SW480 (cell line): ENCODE measurements around the gene POLR2A.
"Not testable (repeated sequence)": the region's sequence is repeated elsewhere in the genome, so short reads cannot be mapped to it uniquely, and the experiment has no call there.

ENCODE experiments used
- DNase-seq: peaks from one replicate; pipeline ENCODE4 v3.0.0-alpha.2; 2016; ENCODE audit warnings: low spot score

The POLR2A gene

GRCh38 chr17:7460850-7461660 is 23.1 kb upstream of the POLR2A start:
- no peak for DNase-seq

- no peak for DNase-seq
Observed at GRCh38 chr17:7462474-7463371, 21.4 kb upstream of the POLR2A start.

- DNase-seq, result no peak
Observed at GRCh38 chr17:7463372-7463846, 20.8 kb upstream of the POLR2A start.

- no peak for DNase-seq
Observed at GRCh38 chr17:7464081-7464480, 20.1 kb upstream of the POLR2A start.

- no peak for DNase-seq
Observed at GRCh38 chr17:7465597-7466275, 18.4 kb upstream of the POLR2A start.

GRCh38 chr17:7466318-7466638 is 17.9 kb upstream of the POLR2A start:
- DNase-seq, result no peak

GRCh38 chr17:7466639-7467341 is 17.4 kb upstream of the POLR2A start:
- no peak for DNase-seq

- DNase-seq, result no peak
Observed at GRCh38 chr17:7467498-7467897, 16.7 kb upstream of the POLR2A start.

GRCh38 chr17:7468290-7468689 is 15.9 kb upstream of the POLR2A start:
- DNase-seq, result no peak

GRCh38 chr17:7468804-7469389 is 15.3 kb upstream of the POLR2A start:
- no peak for DNase-seq

- DNase-seq, result not testable (repeated sequence)
Observed at GRCh38 chr17:7469843-7470242, 14.3 kb upstream of the POLR2A start.

- DNase-seq, result not testable (repeated sequence)
Observed at GRCh38 chr17:7470457-7470973, 13.7 kb upstream of the POLR2A start.

- DNase-seq, result no peak
Observed at GRCh38 chr17:7471729-7472128, 12.4 kb upstream of the POLR2A start.

GRCh38 chr17:7474767-7475166 is 9.4 kb upstream of the POLR2A start:
- not testable (repeated sequence) for DNase-seq

- DNase-seq, result no peak
Observed at GRCh38 chr17:7475764-7476422, 8.3 kb upstream of the POLR2A start.

GRCh38 chr17:7476494-7476893 is 7.7 kb upstream of the POLR2A start:
- peak; percentile 44 for DNase-seq

- DNase-seq, result no peak
Observed at GRCh38 chr17:7476951-7477350, 7.2 kb upstream of the POLR2A start.

- no peak for DNase-seq
Observed at GRCh38 chr17:7477392-7478275, 6.5 kb upstream of the POLR2A start.
